ENCODE data around the gene A1BG.

- no peak for TF ChIP-seq POLR2A (IDR thresholded peaks at IDR 0.05)
- TF ChIP-seq CTCF (IDR thresholded peaks at IDR 0.05 in 4 of 5, conservative IDR thresholded peaks at IDR 0.05 in 1 of 5) = no peak
These were observed 24.3 kb downstream of the A1BG start for GRCh38 chr19:58328999-58329398.

All from gastrocnemius medialis (tissue), 4 donors.